ENCODE data around the gene TKFC. TPM values are rescaled to one million over a fixed set of nuclear protein-coding genes. Genes with fewer than 3 reads are reported as not detected.
"Not testable (repeated sequence)": the region's sequence is repeated elsewhere in the genome, so short reads cannot be mapped to it uniquely, and the experiment has no call there.

Gene TKFC
- total RNA-seq, 1 experiment from 2014 or later = 36.1 TPM

GRCh38 chr11:61361741-61362541 is 28.9 kb downstream of the TKFC start, which contains the start of the genes CYB561A3 and TMEM138:
Gene CYB561A3 (minus strand): TSS chr11:61361882. CDS start chr11:61356713, 5,169 bp downstream.
Gene TMEM138 (plus strand): TSS chr11:61362374. CDS start chr11:61364391, 2,017 bp downstream.
- in situ Hi-C loops (cut with HindIII; ENCODE audit: low sequenced_read_pairs) = no loop called here
- DNase-seq (ENCODE audit: low spot score) = peak; percentile 95

GRCh38 chr11:61362542-61362875 is 29.5 kb downstream of the TKFC start:
- no peak for DNase-seq (ENCODE audit: low spot score)

GRCh38 chr11:61364012-61364675 is 31.1 kb downstream of the TKFC start:
- DNase-seq (ENCODE audit: low spot score) = no peak
- in situ Hi-C loops (cut with HindIII; ENCODE audit: low sequenced_read_pairs) = no loop called here

More at GRCh38 chr11:61362542-61362875, 29.5 kb downstream of the TKFC start:
- in situ Hi-C loops (cut with HindIII; ENCODE audit: low sequenced_read_pairs) = no loop called here

DNA sequence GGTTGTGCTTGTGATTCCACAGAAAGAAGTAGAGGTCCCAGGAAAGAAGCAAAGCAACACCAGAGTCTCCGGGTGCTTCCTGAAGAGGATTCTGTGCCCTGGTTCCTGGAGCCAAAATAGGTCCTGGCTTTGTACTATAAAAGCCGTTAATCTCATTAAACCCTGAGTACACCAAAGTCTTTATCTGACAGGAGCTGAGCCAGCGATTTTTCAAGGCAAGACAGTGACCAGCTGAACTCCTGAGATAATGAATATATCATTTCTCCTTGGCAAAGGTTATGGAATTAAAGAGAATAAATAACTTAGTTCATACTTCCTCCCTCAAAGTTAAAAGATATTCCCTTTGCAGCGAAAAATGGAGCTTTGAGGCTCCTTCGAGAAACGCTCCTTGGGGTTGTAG is 34.4 kb downstream of the TKFC start:
- in situ Hi-C loops (cut with HindIII; ENCODE audit: low sequenced_read_pairs) = no loop called here
- no peak for DNase-seq (ENCODE audit: low spot score)

- DNase-seq (ENCODE audit: low spot score) = no peak
- in situ Hi-C loops (cut with HindIII; ENCODE audit: low sequenced_read_pairs) = no loop called here
Observed at GRCh38 chr11:61368646-61369045, 35.6 kb downstream of the TKFC start.

- in situ Hi-C loops (cut with HindIII; ENCODE audit: low sequenced_read_pairs) = no loop called here
- DNase-seq (ENCODE audit: low spot score) = peak; percentile 8
Observed at GRCh38 chr11:61369372-61370348, 36.6 kb downstream of the TKFC start.

GRCh38 chr11:61370349-61371005 is 37.4 kb downstream of the TKFC start:
- in situ Hi-C loops (cut with HindIII; ENCODE audit: low sequenced_read_pairs) = no loop called here

DNA sequence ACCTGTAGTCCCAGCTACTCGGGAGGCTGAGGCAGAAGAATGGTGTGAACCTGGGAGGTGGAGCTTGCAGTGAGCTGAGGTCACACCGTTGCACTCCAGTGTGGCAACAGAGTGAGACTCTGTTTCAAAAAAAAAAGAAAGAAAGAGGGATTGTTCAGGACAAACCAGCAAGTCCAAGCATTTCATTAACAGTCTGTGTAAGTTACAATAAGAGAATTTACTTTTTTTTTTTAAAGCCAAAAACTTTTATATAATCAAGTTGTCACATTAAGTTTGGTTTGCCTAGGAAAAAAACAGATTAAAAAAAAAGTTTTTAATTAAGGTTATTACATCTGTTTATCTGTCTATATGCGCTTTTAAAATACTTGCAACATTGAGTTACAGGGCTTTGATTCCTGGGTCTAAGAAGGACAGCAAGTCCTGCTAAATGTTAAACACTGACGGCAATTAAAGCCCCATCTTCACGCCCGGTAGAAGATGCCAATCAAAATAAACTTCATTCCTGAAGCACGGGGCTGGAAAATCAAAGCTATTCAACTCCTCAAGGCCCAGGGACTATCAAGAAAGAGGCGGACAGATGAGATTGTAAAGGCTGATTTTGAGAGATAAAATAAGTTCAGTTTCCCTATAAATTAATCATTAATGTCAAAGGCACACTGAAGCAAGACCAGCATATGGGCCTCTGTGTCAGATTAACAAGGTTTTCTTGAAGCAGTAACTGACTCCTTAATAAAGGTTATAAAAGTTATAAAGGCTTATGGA is 39.8 kb downstream of the TKFC start:
- in situ Hi-C loops (cut with HindIII; ENCODE audit: low sequenced_read_pairs) = no loop called here
- no peak for DNase-seq (ENCODE audit: low spot score)

More at GRCh38 chr11:61370349-61371005, 37.4 kb downstream of the TKFC start:
- DNase-seq (ENCODE audit: low spot score) = no peak

GRCh38 chr11:61375761-61376108 is 42.7 kb downstream of the TKFC start:
- in situ Hi-C loops (cut with HindIII; ENCODE audit: low sequenced_read_pairs) = no loop called here

DNA sequence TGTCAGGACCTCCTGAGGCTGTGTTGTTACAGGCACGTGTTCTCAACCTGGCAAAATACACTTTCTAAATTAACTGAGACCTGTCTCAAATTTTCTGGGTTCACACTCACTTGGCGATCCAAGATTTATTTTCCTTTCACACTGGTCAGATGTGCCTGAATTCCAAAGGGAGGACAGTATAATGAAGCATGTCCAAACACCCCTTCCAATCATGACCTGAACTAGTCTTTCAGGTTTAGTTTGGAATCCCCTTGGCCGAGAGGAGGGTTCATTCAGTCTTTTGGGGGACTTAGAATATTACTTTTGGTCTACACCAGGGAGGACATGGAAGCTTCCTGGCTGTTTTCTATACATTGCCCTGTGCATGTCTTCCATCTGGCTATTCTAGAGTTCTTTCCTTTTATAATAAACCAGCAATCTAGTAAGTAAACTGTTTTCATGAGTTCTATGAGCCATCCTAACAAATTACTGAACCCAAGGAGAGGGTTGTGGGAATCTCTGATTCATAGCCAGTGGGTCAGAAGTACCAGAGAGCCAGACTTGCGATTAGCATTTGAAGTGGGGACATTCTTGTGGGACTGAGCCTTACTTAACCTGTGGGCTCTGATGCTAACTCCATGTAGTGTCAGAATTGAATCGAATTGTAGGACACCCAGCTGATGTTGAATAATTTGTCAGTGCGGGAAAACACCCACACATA is 44.6 kb downstream of the TKFC start:
- DNase-seq (ENCODE audit: low spot score) = no peak

More at GRCh38 chr11:61375761-61376108, 42.7 kb downstream of the TKFC start:
- DNase-seq (ENCODE audit: low spot score) = no peak

DNA sequence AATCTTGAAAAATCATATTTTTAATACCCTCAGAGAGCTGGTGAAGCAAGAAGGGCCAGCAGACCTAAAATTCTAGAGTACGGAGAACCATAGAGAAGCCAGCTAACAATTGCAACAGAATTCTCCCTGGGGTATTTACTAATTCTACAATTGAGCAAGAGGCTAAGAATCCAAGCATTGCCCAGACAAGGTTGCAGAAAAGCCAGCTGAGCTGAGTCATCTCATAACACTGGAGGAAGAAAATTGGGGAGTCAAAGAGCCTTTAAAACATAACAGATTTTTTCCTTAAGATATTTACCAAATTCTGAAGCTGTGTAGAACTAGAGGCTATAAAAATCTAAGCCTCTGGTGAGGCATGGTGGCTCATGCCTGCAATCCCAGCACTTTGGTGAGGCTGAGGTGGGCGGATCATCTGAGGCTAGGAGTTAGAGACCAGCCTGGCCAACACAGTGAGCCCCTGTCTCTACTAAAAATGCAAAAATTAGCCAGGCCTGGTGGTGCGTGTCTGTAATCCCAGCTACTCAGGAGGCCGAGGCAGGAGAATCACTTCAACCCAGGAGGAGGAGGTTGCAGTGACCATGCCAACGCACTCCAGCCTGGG is 45.8 kb downstream of the TKFC start:
- in situ Hi-C loops (cut with HindIII; ENCODE audit: low sequenced_read_pairs) = no loop called here

More for the DNA sequence above, 44.6 kb downstream of the TKFC start:
- in situ Hi-C loops (cut with HindIII; ENCODE audit: low sequenced_read_pairs) = no loop called here

DNA sequence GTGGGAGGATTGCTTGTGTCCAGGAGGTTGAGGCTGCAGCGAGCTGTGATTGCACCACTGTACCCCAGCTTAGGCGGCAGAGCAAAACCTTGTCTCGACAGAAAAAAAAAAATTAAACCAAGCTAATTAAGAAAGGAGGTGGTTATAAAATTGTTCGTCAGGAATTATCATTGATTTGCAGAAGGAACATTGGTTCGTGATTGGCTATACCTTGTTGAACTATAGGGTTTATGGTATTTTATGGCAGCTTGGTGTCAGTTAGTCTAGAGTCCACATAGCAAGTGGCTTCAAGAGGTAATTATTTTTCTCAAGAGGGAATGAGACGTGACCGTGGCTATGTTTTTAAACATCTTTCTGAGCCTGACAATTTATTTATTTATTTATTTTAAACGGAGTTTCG is 47.9 kb downstream of the TKFC start:
- in situ Hi-C loops (cut with HindIII; ENCODE audit: low sequenced_read_pairs) = no loop called here
- DNase-seq (ENCODE audit: low spot score) = no peak

More for the DNA sequence above, 45.8 kb downstream of the TKFC start:
- no peak for DNase-seq (ENCODE audit: low spot score)

GRCh38 chr11:61383859-61384258 is 50.8 kb downstream of the TKFC start:
- in situ Hi-C loops (cut with HindIII; ENCODE audit: low sequenced_read_pairs); DNase-seq (ENCODE audit: low spot score): not testable (repeated sequence)

DNA sequence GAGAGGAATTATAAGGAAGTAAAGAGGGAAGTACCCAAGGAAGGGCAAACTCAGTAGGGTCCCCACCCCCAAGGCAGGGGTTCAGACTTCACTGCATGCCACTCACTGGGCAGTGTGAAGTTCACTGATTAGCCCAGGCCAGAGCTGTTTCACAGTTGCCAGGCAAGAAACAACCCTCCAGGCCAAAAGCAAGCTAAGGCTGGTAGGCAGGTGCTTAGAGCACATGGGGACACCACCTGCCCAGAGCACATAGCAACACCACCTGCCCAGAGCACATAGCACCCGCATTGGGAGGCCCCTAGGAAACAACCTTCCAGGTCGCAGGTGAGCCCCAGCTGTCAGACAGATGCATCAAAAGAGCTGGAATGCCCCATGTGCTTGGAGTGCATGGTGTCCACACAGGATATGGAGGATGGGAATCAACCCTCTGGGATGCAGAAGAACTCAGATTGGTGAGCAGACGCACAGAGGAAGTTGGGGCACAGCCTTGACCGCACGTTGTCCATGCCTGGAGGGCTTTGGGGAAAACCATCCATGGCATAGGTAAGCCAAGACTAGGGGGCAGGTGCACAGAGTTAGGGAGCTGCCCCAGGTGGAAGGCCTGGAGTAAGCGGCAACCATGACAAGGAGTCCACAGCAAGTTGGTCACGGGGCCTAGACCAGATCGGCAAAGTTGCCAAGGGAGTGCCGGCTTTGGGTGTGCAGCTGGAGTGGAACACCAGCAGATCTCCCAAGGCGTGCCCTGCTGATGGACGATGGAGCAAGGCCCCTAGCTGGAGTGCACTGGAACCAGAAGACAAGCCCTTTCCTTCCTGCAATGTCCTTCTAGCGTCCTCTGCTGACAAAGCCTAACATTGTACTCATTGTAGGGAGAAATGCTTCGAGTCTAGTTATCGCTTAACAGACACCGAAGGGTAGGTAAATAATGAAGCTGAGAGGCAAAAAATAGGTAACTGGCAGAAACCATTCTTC is 51.5 kb downstream of the TKFC start:
- DNase-seq (ENCODE audit: low spot score) = peak; percentile 37
- in situ Hi-C loops (cut with HindIII; ENCODE audit: low sequenced_read_pairs) = no loop called here

- no peak for DNase-seq (ENCODE audit: low spot score)
- in situ Hi-C loops (cut with HindIII; ENCODE audit: low sequenced_read_pairs) = no loop called here
Observed at GRCh38 chr11:61390161-61390560, 57.1 kb downstream of the TKFC start.

DNA sequence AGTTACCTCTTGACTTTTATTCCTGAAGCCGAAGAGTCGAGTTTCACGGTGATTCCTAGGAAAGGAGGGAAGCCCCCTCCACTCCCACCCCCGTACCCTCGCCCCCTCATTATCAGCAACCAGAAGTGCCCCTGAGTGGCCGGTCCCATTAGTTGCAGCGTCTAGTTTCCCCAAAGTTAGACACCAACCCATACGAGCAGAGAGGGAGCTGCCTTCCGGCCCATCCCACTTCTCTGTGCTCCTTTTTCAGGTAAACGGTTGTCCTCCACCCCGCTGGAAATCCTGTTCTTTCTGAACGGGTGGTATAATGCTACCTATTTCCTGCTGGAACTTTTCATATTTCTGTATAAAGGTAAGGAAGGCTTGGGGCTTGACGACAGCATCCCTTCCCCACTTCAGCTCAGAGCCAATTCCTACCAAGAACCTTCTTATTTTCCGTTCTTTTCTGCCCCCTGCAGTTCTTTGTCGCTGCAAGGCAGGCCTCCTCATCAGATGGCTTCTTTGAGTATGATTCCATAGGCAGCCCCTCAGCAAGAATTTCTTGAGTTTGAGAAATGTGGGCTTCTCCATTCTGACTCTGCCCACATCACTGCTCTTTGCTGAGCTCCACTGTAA is 60.1 kb downstream of the TKFC start:
- peak; percentile 25 for DNase-seq (ENCODE audit: low spot score)
- in situ Hi-C loops (cut with HindIII; ENCODE audit: low sequenced_read_pairs) = no loop called here

All from G401 (cell line).